ENCODE data around the gene TBXA2R.
"Not testable (repeated sequence)": the region's sequence is repeated elsewhere in the genome, so short reads cannot be mapped to it uniquely, and the experiment has no call there.

The TBXA2R gene

DNA sequence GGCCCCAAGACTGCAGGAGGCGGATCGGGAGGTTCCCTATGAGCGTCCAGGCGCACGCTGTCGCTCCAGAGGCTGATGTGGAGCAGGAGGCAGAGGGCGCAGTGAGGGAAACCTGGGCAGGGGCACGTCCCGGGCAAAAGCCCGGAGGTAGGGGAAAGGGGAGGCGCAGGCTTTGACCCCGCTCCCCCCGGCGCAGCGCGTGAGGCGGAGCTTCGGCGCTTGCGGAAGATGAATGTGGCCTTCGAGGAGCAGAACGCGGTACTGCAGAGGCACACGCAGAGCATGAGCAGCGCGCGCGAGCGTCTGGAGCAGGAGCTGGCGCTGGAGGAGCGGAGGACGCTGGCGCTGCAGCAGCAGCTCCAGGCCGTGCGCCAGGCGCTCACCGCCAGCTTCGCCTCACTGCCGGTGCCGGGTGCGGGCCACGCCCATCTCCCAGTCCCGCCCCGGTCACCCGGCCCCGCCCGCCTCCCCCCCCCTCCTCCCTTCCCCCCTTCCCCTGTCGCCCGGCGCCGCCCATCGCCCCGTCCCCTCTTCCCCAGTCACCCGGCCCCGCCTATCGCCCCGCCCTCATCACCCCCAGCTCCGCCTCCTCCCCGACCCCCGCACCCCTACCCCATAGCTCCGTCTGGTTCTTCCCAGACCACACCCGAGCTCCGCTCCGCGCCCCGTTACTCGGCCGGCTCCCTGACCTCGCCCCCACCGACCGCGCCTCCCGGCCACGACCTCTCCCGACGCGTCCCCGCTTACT, 29.8 kb downstream of the TBXA2R start:
- DNase-seq: no peak

DNA sequence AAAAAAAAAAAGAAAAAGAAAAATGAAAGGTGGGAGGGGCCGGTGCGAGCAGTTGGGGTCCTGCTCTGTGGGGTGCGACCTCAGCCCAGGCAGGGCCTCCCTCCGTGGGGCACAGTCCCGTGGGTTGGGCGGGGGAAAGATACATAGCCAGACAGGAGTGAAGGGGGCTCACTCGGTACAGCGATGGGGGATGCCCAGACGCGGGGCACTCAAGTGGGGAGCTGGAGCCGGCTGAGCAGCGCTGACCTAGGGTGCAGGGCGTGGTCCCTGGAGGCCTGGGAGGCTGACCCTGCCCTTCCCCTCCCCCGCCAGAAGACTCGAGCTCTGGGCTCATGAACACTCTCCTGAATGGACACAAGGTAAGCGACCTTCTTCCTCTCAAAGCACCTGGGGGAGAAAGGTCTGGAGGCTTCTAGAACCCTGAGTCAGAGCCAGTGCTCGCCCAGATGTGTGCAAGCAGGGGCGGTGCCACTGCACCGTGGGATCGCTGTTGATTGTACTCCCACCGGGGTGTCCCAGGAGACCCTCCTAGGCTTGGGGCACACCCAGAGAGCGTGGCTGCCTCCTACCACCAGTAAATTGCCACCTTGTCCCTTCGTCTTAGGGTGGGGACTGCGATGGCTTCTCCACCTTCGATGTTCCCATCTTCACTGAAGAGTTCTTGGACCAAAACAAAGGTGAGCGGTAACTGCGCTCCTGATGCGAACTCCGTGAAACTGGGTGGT, 30.6 kb downstream of the TBXA2R start:
- no peak for DNase-seq

DNA sequence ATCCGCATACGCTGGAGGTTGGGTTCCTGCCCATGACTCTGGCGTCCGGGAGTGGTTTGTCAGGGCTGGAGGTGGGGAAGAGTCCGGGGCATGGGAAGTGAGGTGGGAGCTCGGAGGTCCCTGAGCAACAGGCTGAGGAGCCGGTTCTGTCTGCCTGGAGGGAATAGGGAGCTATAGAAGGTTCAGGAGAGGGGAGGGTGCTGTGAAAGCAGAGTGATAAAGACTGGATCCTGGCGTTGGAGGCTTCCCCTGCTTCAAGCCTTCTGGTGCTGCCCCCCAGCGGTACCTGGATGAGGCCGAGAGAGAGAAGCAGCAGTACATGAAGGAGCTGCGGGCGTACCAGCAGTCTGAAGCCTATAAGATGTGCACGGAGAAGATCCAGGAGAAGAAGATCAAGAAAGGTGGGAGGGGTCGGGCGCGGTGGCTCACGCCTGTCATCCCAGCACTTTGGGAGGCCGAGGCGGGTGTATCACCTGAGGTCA, 31.4 kb downstream of the TBXA2R start:
- DNase-seq: peak; percentile 34

DNA sequence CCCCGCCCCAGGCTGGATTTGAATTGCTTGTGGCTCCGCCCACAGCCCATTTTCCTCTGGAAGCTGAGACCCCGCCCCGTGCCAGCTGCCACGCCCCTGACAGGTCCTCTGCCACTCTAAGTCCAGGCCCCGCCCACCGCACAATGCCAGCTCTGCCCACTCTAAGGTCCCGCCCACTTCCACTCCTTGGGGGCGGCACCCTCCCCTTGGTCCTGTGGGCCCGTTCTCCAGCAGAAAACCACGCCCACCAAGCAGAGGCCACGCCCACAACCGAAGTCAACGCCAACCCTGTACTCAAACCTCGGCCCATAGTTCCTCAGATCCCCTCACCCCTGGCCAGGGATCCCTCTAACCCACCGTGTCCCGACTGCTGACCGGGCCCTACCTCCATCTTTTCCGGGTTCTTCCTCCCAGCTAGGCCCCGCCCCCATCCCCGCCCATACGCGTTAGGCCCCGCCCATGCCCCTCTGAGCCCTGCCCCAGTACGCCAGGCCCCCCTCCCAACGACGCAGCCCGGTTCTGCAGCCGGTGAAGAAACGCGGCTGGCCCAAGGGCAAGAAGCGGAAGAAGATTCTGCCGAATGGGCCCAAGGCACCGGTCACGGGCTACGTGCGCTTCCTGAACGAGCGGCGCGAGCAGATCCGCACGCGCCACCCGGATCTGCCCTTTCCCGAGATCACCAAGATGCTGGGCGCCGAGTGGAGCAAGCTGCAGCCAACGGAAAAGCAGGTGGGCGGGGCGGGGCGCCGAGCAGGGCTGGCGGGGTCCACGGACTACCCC, 32.6 kb downstream of the TBXA2R start:
- peak; percentile 97 for DNase-seq

DNA sequence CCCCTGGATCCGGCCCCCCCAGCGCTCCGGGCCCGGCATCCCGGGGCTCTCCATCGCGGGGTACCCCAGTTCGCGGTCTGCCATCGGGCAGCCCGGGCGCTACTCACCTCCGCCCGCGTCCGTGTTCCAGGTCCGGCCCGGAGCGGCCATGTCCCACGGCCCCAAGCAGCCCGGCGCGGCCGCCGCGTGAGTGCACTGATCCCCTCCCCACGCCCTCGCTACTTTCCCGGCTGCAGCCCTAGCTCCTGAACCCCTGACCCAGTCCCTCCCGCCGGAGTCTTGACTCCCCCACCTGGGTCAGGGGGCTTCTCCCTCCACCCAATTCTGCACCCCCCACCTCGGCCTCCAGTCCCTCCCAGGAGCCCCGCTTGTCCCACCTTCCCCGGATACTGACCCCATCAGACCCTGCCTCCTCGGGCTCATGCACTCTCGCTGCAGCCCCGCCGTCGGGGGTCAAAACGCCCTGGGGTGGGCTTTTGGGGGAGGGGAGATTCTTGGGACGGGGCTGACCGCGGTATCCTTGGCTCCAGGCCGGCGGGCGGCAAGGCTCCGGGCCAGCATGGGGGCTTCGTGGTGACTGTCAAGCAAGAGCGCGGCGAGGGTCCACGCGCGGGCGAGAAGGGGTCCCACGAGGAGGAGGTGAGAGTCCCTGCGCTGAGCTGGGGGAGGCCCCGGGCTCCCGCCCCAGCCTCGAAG, 33.4 kb downstream of the TBXA2R start:
- DNase-seq: peak; percentile 26

DNA sequence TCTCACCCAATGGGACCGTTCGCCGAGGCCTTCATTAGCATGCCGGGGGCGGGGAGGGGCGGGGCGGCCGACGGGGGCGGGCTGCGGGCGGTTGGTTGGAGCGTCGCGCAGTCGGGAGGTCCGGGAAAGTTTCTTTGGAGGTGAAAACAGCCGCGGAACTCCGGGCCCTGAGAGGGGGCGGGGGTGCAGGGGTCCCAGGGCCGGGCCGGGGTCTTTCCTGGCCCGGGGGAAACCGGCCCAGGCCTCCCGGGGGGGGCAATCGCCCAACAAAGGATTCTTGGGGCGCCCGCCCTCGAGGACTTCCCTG, 33.9 kb downstream of the TBXA2R start, which contains the start of gene HMG20B:
Gene HMG20B, plus strand, starts transcription at position 90 of the 307 bp plus-strand sequence. CDS start 366 bp downstream, outside the sequence.
- no peak for DNase-seq

DNA sequence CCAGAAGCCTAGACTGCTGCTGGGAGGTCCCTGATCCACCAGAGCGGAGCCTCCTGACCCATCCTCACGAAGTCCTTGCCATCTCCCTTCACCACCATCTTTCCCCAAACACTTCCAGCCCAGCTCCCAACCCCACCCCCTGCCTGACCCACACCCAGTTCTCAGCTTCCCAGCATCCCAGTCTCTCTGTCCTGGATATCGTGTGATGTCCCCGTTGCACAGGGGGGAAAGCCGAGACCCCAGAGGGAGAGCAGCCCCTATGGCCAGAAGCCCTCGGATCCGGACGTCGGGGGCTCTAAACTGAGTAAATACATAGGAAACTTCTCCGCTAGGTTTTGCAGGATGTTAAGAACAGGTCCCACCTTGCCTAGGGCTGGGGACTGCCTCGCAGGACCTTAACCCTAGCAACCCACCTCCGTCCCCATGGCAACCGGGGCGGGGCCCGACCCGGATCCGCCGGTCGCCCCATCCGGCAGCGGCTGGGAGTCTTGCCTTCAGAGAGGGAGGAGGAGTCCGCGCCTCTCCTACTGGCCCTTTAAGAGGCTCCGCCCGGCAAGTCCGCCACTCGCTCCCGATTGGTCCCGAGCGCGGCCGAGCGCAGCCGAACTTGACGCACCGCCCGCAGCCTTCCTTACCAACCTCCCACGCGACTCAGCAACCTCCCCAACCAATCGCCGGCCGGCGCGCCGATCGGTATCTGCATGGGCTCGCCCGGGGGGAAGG, 34.4 kb downstream of the TBXA2R start:
- peak; percentile 100 for DNase-seq

DNA sequence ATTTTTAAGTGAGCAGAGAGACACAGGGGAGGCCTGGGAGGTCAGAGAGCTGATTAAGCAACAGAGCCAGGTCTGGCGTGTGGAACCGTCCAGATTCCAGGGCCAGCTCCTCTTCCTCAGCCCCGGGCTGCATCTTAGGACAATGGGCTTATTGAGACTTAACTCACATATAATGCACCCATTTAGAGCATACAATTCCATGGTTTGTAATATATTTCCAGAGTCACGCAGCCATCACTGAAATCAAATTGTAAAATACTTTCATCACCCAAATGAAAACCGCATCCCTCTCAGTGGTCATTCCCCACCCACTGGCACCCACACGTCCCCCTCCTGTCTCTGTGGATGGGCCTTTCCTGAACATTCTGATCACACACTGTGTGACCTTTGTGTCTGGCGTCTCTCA, 36.1 kb downstream of the TBXA2R start:
- DNase-seq: no peak

DNA sequence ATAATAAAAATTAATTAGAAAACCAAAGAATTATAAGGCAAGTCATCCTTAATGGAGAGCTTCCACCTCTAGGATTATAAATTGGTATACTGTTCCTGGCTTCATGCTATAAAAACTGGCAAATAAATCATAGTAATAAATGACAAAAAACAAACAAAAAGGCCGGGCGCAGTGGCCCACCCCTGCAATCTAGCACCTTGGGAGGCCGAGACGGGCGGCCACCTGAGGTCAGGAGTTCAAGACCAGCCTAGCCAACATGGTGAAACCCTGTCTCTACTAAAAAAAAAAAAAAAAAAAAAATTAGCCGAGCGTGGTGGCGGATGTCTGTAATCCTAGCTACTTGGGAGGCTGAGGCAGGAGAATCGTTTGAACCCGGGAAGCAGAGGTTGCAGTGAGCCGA, 36.6 kb downstream of the TBXA2R start:
- DNase-seq: not testable (repeated sequence)

DNA sequence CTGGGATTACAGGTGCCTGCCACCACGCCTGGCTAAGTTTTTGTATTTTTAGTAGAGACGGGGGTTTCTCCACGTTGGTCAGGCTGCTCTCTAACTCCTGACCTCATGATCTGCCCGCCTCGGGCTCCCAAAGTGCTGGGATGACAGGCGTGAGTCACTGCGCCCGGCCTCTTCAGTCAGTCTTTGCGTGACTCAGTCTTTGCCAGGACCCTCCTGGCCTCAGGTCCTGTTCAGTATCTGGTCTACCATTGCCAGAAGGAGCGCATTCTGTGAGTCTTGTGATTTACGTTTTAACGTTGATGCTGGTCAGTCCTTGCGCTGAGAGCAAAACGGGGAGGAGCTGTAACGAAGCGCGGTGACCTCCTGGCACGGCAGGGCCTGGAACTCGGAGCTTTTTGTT, 41.5 kb downstream of the TBXA2R start:
- no peak for DNase-seq

DNA sequence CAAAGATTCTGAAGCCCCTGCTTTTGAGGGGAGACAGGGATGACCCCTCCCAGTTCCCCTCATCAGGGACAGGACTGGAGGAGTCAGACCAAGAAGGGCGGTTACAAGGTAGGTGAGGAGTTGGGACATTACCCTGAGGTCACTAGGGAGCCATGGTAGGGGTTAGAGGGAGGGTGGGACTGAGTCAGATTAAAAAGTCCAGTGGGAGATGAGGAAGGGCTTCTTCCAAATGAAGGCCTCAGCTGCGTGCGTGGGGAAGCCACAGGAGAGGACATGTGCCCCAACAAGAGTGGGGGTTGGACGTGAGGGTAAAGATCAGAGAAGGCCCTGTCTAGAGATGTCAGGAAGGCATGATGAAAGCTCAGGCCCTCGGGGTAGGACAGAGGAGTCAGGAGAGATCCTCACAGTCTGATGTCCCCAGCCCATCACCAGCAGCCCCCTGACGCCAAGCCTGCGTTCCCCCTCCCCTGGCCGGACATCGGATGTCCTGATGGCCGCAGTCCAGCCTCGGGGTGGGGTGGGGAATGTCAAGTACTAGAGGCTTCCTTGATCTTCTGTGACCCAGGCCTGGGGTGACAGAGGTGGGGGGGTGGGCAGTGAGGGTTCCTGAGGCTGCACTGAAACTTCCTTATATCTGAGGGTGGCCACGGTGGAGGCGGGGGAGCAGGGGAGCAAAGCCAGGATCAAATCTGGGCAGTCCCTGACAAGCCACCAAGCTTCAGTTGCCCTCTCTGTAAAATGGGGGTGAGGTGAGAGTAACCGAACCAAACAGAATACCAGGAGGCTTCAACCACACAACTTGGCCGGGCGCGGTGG, 42.8 kb downstream of the TBXA2R start:
- no peak for DNase-seq

DNA sequence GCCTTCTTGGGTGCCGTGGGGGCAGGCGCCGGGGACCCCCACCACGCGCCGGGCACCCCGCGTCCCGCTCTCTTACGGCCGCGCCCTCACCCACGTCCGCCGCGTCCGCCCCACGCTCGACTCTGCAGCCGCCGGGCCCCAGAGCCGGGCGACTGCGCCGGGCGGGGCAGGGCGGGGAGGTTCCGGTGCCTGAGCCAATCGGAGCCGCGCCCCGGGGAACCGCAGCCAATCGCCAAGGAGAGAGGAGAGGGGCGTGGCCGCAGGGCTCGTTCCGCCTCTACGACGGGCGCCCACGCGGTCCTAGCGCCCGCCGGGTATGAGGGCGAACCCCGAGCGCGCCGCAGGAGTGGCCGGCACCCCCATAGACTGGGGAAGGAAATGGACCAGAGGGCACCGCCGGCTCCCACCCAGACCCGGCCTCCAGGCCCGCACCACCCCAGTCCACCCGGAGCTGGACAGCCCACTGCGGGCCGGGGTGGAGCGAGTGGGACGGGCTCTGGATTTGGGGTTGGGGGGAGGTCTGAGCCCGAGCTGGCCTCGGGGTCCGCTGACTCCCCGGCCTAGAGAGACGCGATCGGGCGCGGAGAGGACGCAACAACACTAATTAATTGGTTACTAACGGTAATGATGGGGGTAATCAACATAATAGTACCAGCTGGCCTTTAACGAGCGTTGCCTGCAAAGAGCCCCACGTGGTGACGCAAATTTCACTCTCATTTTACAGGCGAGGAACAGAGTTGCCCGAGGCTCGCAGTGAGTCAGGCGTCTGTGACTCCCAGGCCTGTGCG, 49.0 kb downstream of the TBXA2R start, which contains the start of gene MFSD12:
Gene MFSD12, minus strand, starts transcription at position 126 of the 788 bp plus-strand sequence. CDS start 183 bp downstream, outside the sequence.
- peak; percentile 97 for DNase-seq

DNA sequence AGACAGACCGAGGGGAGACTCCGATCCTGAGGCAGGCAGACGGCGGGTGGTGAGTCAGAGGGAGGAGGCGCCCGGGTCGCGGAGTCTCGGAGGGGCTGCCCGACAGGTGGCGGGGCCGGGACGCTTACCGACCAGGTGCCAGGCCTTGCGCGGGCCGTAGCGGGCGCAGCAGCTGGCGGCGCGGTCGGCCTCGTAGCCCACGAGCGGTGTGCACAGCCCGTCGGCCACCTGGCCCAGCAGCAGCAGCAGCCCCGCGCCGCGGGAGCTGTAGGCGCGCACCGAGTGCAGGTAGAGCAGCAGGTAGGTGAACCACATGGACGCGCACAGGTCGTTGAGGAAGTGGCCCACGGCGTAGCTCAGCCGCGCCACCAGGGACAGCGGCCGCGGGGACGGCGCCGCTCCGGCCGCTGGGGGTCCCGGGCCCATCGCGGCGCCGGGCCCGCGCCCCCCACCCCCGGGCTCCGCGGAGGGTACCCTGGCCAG, 49.7 kb downstream of the TBXA2R start:
- peak; percentile 57 for DNase-seq

DNA sequence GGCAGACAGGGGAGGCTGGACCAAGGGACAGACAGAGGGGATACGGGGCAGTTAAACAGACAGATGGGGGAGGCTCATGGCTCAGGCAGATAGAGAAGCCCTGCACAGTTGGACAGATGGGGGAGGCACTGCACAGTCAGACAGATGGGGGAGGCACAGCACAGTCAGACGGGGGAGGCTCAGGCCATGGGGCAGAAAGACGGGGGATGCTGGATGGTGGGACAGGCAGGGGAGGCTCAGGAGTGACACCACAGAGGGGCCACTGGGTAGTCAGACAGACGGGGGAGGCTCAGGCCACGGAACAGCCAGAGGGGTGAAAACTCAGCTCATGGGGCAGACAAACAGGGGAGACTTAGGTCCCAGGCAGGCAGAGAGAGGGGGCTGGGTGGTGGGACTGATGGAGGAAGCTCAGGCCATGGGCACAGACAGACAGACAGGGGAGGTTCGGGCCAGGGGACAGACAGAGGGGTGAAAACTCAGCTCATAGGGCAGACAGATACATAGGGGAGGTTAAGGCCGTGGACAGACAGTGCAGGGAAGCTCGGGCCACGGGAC, 50.2 kb downstream of the TBXA2R start:
- DNase-seq: no peak

DNA sequence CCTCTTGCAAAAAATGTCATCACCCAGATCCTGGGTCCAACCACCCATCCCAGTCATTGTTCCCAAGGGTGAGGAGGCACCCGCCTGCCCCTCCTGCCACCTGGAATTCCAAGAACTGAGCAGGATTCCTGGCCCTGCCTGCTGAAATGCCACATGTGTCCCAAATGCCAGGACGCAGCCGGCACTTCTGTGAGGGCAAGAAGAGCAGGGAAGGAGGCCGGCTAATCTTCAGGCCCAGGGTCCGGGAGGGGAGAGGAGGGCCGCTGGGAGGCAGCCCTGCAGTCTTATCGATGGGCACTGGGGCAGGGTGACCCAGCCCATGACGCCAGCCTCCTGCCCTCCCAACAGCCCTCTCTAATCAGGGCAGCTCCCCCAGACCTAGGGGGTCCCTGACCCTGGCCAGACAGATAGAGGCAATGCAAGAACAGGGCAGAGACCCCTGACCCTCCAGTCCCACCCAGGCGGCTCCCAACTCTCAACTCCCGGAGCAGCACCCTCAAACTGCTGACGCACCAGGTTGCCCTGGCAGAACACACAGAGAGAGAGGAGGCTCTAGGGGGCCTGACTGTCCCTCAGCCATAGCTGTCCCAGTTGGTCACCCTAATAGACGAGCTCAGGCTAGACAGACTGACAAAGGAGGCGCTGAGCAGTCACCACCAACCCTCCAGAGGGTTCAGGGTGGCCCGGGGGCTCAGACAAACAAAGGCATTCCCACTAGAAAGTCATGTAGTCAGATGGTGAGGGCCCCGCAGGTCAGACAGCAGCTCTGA, 50.8 kb downstream of the TBXA2R start:
- DNase-seq: no peak

DNA sequence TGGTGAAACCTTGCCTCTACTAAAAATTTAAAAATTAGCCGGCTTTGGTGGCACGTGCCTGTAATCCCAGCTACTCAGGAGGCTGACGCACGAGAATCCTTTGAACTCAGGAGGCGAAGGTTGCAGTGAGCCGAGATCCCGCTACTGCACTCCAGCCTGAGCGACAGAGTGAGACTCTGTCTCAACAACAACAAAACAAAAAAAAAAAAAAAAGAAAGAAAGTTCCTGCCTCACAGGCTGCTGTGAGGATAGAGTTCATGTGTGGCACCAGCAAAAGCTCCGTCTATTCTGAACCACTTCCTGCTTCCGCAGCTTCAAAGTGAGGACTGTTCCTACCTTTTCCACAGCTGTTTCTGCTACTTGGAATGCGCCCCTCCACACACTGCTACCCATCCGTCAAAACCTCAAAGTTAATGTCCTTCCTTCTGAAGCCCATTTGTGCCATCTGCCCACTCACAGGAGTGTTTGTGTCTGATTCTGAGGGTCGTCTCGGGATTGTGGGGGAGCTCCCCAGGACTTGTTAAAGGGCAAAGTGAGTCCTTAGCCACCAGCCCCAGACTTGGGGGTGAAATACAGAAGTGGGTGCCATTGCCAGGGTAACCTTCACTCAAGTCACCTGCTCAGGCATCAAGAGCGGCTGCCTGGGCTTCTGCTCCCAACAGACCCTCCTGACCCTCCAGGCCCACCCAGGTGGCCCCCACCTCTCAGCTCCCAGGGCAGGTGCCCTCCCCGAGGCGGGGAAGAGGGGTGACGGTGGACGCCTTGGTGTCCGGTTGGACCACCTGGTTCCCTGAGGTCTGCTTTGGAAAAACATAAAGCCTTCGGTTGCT, 52.2 kb downstream of the TBXA2R start:
- peak; percentile 50 for DNase-seq

DNA sequence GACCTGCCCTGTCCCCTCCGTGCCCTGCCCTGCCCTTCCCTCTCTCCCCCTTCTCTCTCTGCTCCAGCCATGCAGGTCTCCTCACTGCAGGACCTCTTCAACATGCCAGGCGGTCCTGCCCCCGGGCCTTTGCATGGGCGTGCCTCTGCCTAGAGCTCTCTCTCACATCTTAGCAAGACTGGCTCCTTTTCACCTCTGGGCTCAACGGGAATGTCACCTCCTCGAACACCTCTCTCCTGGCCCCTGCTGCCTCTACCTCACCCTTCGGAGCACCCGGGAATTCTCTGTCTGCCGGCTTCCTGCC, 54.9 kb downstream of the TBXA2R start:
- DNase-seq: no peak
